SH-SY5Y (cell line): ENCODE results near the gene PDGFA.

Experiments
- GATA2 ChIP-seq: IDR thresholded peaks from 2 replicates; pipeline ENCODE4 v1.6.1; 2011; ENCODE audit warnings: mild to moderate bottlenecking, low read depth, low read length
- GATA3 ChIP-seq: IDR thresholded peaks from 2 replicates; pipeline ENCODE4 v1.6.1; 2011; ENCODE audit warnings: low read depth, mild to moderate bottlenecking, low read length, moderate library complexity

Gene PDGFA

GRCh38 chr7:532379-533143 is 12.9 kb upstream of the PDGFA start:
- no peak for TF ChIP-seq GATA3
- TF ChIP-seq GATA2, result no peak

GRCh38 chr7:531777-532176 is 12.1 kb upstream of the PDGFA start:
- TF ChIP-seq GATA3 (no peak), GATA2 (no peak)

- no peak for TF ChIP-seq GATA2
- TF ChIP-seq GATA3, result no peak
Measured at GRCh38 chr7:528451-528850, 8.8 kb upstream of the PDGFA start.

- TF ChIP-seq GATA3 (no peak), GATA2 (no peak)
Measured at GRCh38 chr7:527723-528122, 8.1 kb upstream of the PDGFA start.

- TF ChIP-seq GATA3, result no peak
- no peak for TF ChIP-seq GATA2
Measured at GRCh38 chr7:526460-527034, 6.9 kb upstream of the PDGFA start.

GRCh38 chr7:525740-526139 is 6.1 kb upstream of the PDGFA start:
- TF ChIP-seq GATA2 (no peak), GATA3 (no peak)

GRCh38 chr7:524800-525199 is 5.2 kb upstream of the PDGFA start:
- no peak for TF ChIP-seq GATA2
- no peak for TF ChIP-seq GATA3

- TF ChIP-seq GATA3, result no peak
- TF ChIP-seq GATA2, result no peak
Measured at GRCh38 chr7:523347-524336, 4.0 kb upstream of the PDGFA start.

- no peak for TF ChIP-seq GATA3
- no peak for TF ChIP-seq GATA2
Measured at GRCh38 chr7:522951-523314, 3.3 kb upstream of the PDGFA start.

GRCh38 chr7:522071-522950 is 2.7 kb upstream of the PDGFA start:
- no peak for TF ChIP-seq GATA3
- TF ChIP-seq GATA2, result no peak

- TF ChIP-seq GATA3, result no peak
- no peak for TF ChIP-seq GATA2
Measured at GRCh38 chr7:521221-522070, 1.8 kb upstream of the PDGFA start.

GRCh38 chr7:520503-521161 is 986 bp upstream of the PDGFA start:
- no peak for TF ChIP-seq GATA3
